K562 (cell line): Measurements from ENCODE around the gene LIN9. TPM values are rescaled to one million over a fixed set of nuclear protein-coding genes. Genes with fewer than 3 reads are reported as not detected.

ENCODE experiments used
- ASH1L ChIP-seq: fragments of 450-650 bp; IDR thresholded peaks from 2 replicates; pipeline ENCODE4 v1.6.1; 2018; ENCODE audit warnings: borderline replicate concordance, mild to moderate bottlenecking, low read depth; ENCODE audit not compliant: partially characterized antibody
- CHD1 ChIP-seq: fragments of 200-600 bp; sonication (generic); IDR thresholded peaks from one replicate; pipeline ENCODE4 v1.6.1; 2012; ENCODE audit warnings: mild to moderate bottlenecking, moderate library complexity, low read length, inconsistent platforms
- COPS2 ChIP-seq: fragments of 450-650 bp; conservative IDR thresholded peaks from 2 replicates; pipeline ENCODE4 v1.6.1; 2016; ENCODE audit warnings: mild to moderate bottlenecking, moderate library complexity
- CXXC5 ChIP-seq: fragments of 250-450 bp; sonication (Bioruptor Pico); IDR thresholded peaks from 2 replicates; pipeline ENCODE4 v1.8.0; 2022; ENCODE audit warnings: inconsistent platforms, mild to moderate bottlenecking, moderate library complexity
- FOXK1 ChIP-seq: sonication (generic); formaldehyde crosslinking; IDR thresholded peaks from 2 replicates; pipeline ENCODE4 v1.8.0; 2022; ENCODE audit warnings: missing genetic modification reagents, mild to moderate bottlenecking, borderline replicate concordance
- HMG20B ChIP-seq: fragments of 250-450 bp; sonication (Bioruptor Pico); IDR thresholded peaks from 2 replicates; pipeline ENCODE4 v1.5.0; 2021; ENCODE audit warnings: mild to moderate bottlenecking
- HOMEZ ChIP-seq: fragments of 250-450 bp; sonication (Bioruptor Pico); IDR thresholded peaks from 2 replicates; pipeline ENCODE4 v1.4.0; 2020; ENCODE audit warnings: mild to moderate bottlenecking, moderate library complexity
- ILF3 ChIP-seq: fragments of 450-650 bp; IDR thresholded peaks from 2 replicates; pipeline ENCODE4 v1.6.1; 2018; ENCODE audit warnings: antibody characterized with exemption, mild to moderate bottlenecking, moderate library complexity, borderline replicate concordance
- KLF6 ChIP-seq: fragments of 250-450 bp; sonication (Bioruptor Pico); IDR thresholded peaks from 2 replicates; pipeline ENCODE4 v1.4.0; 2020; ENCODE audit warnings: mild to moderate bottlenecking, moderate library complexity, borderline replicate concordance
- LEF1 ChIP-seq: fragments of 450-650 bp; IDR thresholded peaks from 2 replicates; pipeline ENCODE4 v1.6.1; 2016; ENCODE audit warnings: mild to moderate bottlenecking
- NR2C1 ChIP-seq, 2 experiments: fragments of 450-650 bp; IDR thresholded peaks; 2 replicates each; pipeline ENCODE4 v1.6.1; 2017; ENCODE audit warnings: mild to moderate bottlenecking in 2 of 2, antibody characterized with exemption in 1 of 2, inconsistent platforms in 1 of 2, missing compliant biosample characterization in 1 of 2, missing genetic modification characterization in 1 of 2
- SAP30 ChIP-seq: fragments of 200-600 bp; sonication (generic); IDR thresholded peaks from 2 replicates; pipeline ENCODE4 v1.6.1; 2012; ENCODE audit warnings: borderline replicate concordance, low read depth, mild to moderate bottlenecking, moderate library complexity, low read length, control low read depth, inconsistent platforms; ENCODE audit not compliant: insufficient read depth, poor library complexity, severe bottlenecking
- SMARCC2 ChIP-seq: fragments of 450-650 bp; IDR thresholded peaks from 2 replicates; pipeline ENCODE4 v1.6.1; 2017; ENCODE audit warnings: antibody characterized with exemption, moderate library complexity, mild to moderate bottlenecking, low read depth
- THRA ChIP-seq: fragments of 450-650 bp; IDR thresholded peaks from 2 replicates; pipeline ENCODE4 v1.6.1; 2017; ENCODE audit warnings: mild to moderate bottlenecking, moderate library complexity
- ZFPM2 ChIP-seq: fragments of 250-450 bp; sonication (Bioruptor Pico); IDR thresholded peaks from 2 replicates; pipeline ENCODE4 v1.5.1; 2022; ENCODE audit warnings: mild to moderate bottlenecking
- ZNF551 ChIP-seq: fragments of 250-450 bp; sonication (Bioruptor Pico); IDR thresholded peaks from 2 replicates; pipeline ENCODE4 v1.5.0; 2021; ENCODE audit warnings: mild to moderate bottlenecking, moderate library complexity
- polyA plus RNA-seq, 8 experiments: library from polyadenylated mRNA; depleted of rRNA in 4 of 8; stranded (reverse) in 5 of 8; unstranded in 3 of 8; fragments of >200 nt; fragmentation: Nextera tagmentation in 2 of 8; fragmentation: Illumina TruSeq in 1 of 8; extraction: Ambion mirVana in 2 of 8; extraction: Trizol in 1 of 8; gene quantifications; 2 replicates each; pipeline versions ENCODE4 v1.2.1 to v1.2.3, GENCODE V29; 2011 to 2014; ENCODE audit warnings: inconsistent platforms in 1 of 8, missing spikeins in 1 of 8
- total RNA-seq, 7 experiments: library from RNA; depleted of rRNA in 6 of 7; stranded (reverse); fragments of >200 nt in 6 of 7; fragmentation: Illumina TruSeq in 2 of 7; extraction: Trizol in 2 of 7; gene quantifications; 2 replicates each; pipeline versions ENCODE4 v1.2.1 to v1.2.3, GENCODE V29; 2011 to 2021; ENCODE audit warnings: low replicate concordance in 1 of 7
- TF ChIP-seq, protein P1 (sequence below): fragments of 450-650 bp; formaldehyde crosslinking; conservative IDR thresholded peaks from 2 replicates; pipeline ENCODE4 v1.4.0; 2022; ENCODE audit warnings: mild to moderate bottlenecking, missing genetic modification characterization
- TF ChIP-seq, protein P2 (sequence below): fragments of 450-650 bp; formaldehyde crosslinking; IDR thresholded peaks from 2 replicates; pipeline ENCODE4 v1.4.0; 2020; ENCODE audit warnings: mild to moderate bottlenecking, moderate library complexity
- TF ChIP-seq, protein P3 (sequence below): sonication (generic); formaldehyde crosslinking; IDR thresholded peaks from 2 replicates; pipeline ENCODE4 v1.8.1; 2023; ENCODE audit warnings: mild to moderate bottlenecking, missing genetic modification reagents

LIN9 gene
- total and polyA plus RNA-seq, 9 of the 15 experiments (the other 6 are each of a cell fraction or from before 2014, with no cell fraction given), result 18.8 to 33.0 (median 25.5) TPM

DNA sequence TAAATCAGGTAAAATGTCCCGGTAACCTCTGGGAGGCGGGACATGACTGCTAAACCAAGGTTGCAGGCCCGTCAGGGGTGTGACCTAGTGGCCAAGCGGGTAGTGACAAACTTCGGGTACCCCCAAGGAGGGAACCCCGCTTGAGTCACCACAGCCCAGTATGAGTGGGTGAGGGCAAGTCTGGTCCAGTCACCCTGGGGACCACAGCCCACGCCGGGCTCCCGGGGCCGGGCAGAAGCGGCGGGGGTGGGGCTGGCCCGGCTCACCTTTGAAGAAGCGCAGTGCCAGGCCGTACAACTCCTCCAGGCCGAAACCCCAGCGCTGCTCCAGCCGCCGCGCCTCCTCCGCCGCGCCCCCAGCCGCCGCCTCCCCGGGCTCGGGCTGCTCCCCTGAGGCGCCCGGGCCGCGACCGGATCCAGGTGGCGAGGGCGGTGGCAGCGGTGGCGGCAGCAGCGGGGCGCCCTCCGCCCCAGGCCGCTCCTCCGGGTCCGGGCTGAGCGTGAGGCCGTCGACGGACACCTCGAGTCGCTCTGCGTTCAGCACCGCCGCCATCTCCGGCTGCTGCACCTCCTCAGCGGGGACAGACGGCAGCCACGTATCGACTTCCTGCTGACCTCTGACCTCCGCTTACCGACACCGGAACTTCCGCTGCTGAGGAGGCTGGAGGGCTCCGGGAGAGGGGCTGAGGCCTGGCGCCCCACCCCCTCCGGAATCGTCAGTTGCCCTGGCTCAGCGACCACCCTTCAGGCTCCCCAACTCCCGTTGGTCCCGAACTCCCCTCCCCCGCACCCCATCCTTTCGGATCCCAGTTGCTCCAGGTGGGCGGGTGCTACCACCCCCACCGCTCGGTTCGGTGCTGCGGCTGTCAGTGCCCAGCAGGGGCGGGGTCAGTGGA lies 122.6 kb downstream of the LIN9 start, which contains the start of gene ACBD3 (continued):
- TF ChIP-seq, protein P1, sequence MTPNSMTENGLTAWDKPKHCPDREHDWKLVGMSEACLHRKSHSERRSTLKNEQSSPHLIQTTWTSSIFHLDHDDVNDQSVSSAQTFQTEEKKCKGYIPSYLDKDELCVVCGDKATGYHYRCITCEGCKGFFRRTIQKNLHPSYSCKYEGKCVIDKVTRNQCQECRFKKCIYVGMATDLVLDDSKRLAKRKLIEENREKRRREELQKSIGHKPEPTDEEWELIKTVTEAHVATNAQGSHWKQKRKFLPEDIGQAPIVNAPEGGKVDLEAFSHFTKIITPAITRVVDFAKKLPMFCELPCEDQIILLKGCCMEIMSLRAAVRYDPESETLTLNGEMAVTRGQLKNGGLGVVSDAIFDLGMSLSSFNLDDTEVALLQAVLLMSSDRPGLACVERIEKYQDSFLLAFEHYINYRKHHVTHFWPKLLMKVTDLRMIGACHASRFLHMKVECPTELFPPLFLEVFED, result no peak
- TF ChIP-seq NR2C1 (IDR thresholded peaks at IDR 0.05) (peak; percentile 98), NR2C1 (tag; IDR thresholded peaks at IDR 0.05) (peak; percentile 99), CXXC5 (CRISPR knock-in tag) (peak; percentile 96), SMARCC2 (no peak), SAP30 (peak; percentile 87), CHD1 (no peak), COPS2 (no peak), ILF3 (no peak), FOXK1 (CRISPR knock-in tag) (no peak), LEF1 (peak; percentile 53), ZFPM2 (CRISPR knock-in tag) (no peak), HOMEZ (no peak), KLF6 (CRISPR knock-in tag) (no peak), ASH1L (no peak), HMG20B (no peak), THRA (no peak), ZNF551 (CRISPR knock-in tag) (no peak)
- TF ChIP-seq, protein P2, sequence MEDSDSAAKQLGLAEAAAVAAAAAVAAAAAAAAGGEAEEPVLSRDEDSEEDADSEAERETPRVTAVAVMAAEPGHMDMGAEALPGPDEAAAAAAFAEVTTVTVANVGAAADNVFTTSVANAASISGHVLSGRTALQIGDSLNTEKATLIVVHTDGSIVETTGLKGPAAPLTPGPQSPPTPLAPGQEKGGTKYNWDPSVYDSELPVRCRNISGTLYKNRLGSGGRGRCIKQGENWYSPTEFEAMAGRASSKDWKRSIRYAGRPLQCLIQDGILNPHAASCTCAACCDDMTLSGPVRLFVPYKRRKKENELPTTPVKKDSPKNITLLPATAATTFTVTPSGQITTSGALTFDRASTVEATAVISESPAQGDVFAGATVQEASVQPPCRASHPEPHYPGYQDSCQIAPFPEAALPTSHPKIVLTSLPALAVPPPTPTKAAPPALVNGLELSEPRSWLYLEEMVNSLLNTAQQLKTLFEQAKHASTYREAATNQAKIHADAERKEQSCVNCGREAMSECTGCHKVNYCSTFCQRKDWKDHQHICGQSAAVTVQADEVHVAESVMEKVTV (CRISPR knock-in tag), result no peak
- TF ChIP-seq, protein P3, sequence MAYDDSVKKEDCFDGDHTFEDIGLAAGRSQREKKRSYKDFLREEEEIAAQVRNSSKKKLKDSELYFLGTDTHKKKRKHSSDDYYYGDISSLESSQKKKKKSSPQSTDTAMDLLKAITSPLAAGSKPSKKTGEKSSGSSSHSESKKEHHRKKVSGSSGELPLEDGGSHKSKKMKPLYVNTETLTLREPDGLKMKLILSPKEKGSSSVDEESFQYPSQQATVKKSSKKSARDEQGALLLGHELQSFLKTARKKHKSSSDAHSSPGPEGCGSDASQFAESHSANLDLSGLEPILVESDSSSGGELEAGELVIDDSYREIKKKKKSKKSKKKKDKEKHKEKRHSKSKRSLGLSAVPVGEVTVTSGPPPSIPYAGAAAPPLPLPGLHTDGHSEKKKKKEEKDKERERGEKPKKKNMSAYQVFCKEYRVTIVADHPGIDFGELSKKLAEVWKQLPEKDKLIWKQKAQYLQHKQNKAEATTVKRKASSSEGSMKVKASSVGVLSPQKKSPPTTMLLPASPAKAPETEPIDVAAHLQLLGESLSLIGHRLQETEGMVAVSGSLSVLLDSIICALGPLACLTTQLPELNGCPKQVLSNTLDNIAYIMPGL (CRISPR knock-in tag), result peak; percentile 87; the same call in 1 of the 2 replicates
